HepG2 (cell line): ENCODE results near the gene VPS37D.

ENCODE experiments used
- CAMTA2 ChIP-seq: sonication (generic); formaldehyde crosslinking; IDR thresholded peaks from 2 replicates; pipeline ENCODE4 v1.4.0; 2020; ENCODE audit warnings: mild to moderate bottlenecking, missing genetic modification reagents, borderline replicate concordance
- CREB1 ChIP-seq, 2 experiments: fragments of 450-650 bp in 1 of 2; IDR thresholded peaks; 2 replicates each; pipeline ENCODE4 v1.6.1; 2016 to 2017; ENCODE audit warnings: control low read depth in 1 of 2, mild to moderate bottlenecking in 1 of 2, missing compliant biosample characterization in 1 of 2, missing genetic modification characterization in 1 of 2
- CTCF ChIP-seq: sonication (generic); formaldehyde crosslinking; IDR thresholded peaks from 2 replicates; pipeline ENCODE4 v1.5.0; 2020; ENCODE audit warnings: mild to moderate bottlenecking, missing genetic modification reagents, moderate library complexity
- GPBP1L1 ChIP-seq: sonication (generic); formaldehyde crosslinking; IDR thresholded peaks from 2 replicates; pipeline ENCODE4 v1.5.0; 2020; ENCODE audit warnings: mild to moderate bottlenecking, missing genetic modification reagents
- KDM1A ChIP-seq: IDR thresholded peaks from 2 replicates; pipeline ENCODE4 v1.6.1; 2016; ENCODE audit warnings: missing compliant biosample characterization
- MAX ChIP-seq: IDR thresholded peaks from 2 replicates; pipeline ENCODE4 v1.6.1; 2012; ENCODE audit warnings: inconsistent platforms
- MXI1 ChIP-seq: IDR thresholded peaks from 3 replicates; pipeline ENCODE4 v1.6.1; 2012; ENCODE audit warnings: low read depth, low read length, inconsistent platforms, borderline replicate concordance
- PBX3 ChIP-seq: sonication (generic); formaldehyde crosslinking; IDR thresholded peaks from 2 replicates; pipeline ENCODE4 v1.8.1; 2023; ENCODE audit warnings: missing genetic modification reagents, inconsistent platforms, borderline replicate concordance
- PLRG1 ChIP-seq: fragments of 450-650 bp; conservative IDR thresholded peaks from 2 replicates; pipeline ENCODE4 v1.6.1; 2016
- RXRA ChIP-seq: sonication (generic); formaldehyde crosslinking; IDR thresholded peaks from 2 replicates; pipeline ENCODE4 v1.5.1; 2020; ENCODE audit warnings: missing genetic modification reagents
- SPEN ChIP-seq: sonication (generic); formaldehyde crosslinking; IDR thresholded peaks from 2 replicates; pipeline ENCODE4 v1.5.1; 2020; ENCODE audit warnings: low read depth, mild to moderate bottlenecking, missing genetic modification reagents
- ZNF274 ChIP-seq: sonication (generic); formaldehyde crosslinking; IDR thresholded peaks from 2 replicates; pipeline ENCODE4 v1.5.1; 2020; ENCODE audit warnings: mild to moderate bottlenecking, missing genetic modification reagents

GRCh38 chr7:73618538-73618937, 49.1 kb upstream of the VPS37D start:
- no peak for TF ChIP-seq CAMTA2
- no peak for TF ChIP-seq RXRA (CRISPR knock-in tag)
- no peak for TF ChIP-seq PLRG1
- TF ChIP-seq ZNF274 (CRISPR knock-in tag): no peak
- no peak for TF ChIP-seq MXI1
- no peak for TF ChIP-seq CREB1 (IDR thresholded peaks at IDR 0.05)
- TF ChIP-seq CREB1 (CRISPR knock-in tag; IDR thresholded peaks at IDR 0.05): no peak
- no peak for TF ChIP-seq SPEN
- no peak for TF ChIP-seq GPBP1L1 (CRISPR knock-in tag)
- no peak for TF ChIP-seq CTCF (CRISPR knock-in tag)
- no peak for TF ChIP-seq PBX3 (CRISPR knock-in tag)
- no peak for TF ChIP-seq KDM1A
- no peak for TF ChIP-seq MAX
